Limb (tissue), 2 donors: ENCODE measurements around the gene CHSY1.

Experiments used
- DNase-seq, 2 donors: peaks; one replicate each; pipeline ENCODE4 v3.0.0-alpha.2; 2016; ENCODE audit errors: extremely low spot score in 2 of 2

The CHSY1 gene

GRCh38 chr15:101267320-101268104 lies 15.7 kb upstream of the CHSY1 start:
- DNase-seq = no peak

- DNase-seq = no peak
Measured at GRCh38 chr15:101266787-101267186, 14.9 kb upstream of the CHSY1 start.

GRCh38 chr15:101266034-101266433 lies 14.2 kb upstream of the CHSY1 start:
- no peak for DNase-seq

GRCh38 chr15:101264911-101265641 lies 13.2 kb upstream of the CHSY1 start:
- no peak for DNase-seq

- DNase-seq = no peak
Measured at GRCh38 chr15:101264011-101264410, 12.2 kb upstream of the CHSY1 start.

- no peak for DNase-seq
Measured at GRCh38 chr15:101262551-101262950, 10.7 kb upstream of the CHSY1 start.

GRCh38 chr15:101258238-101259144 lies 6.6 kb upstream of the CHSY1 start:
- peak; percentile 70 to 85 for DNase-seq

GRCh38 chr15:101256757-101257156 lies 4.9 kb upstream of the CHSY1 start:
- DNase-seq = no peak

- peak in 1 of 2 donors; percentile 75 for DNase-seq
Measured at GRCh38 chr15:101255615-101256241, 3.9 kb upstream of the CHSY1 start.

GRCh38 chr15:101255051-101255395 lies 3.2 kb upstream of the CHSY1 start:
- DNase-seq = peak in 1 of 2 donors; percentile 57

- DNase-seq = no peak
Measured at GRCh38 chr15:101254157-101255050, 2.6 kb upstream of the CHSY1 start.

GRCh38 chr15:101252836-101253235 lies 988 bp upstream of the CHSY1 start:
- DNase-seq = no peak

GRCh38 chr15:101250873-101251829 lies 697 bp downstream of the CHSY1 start:
- peak in 1 of 2 donors; percentile 65 for DNase-seq

- DNase-seq = no peak
Measured at GRCh38 chr15:101250341-101250831, 1.5 kb downstream of the CHSY1 start.

GRCh38 chr15:101248274-101248673 lies 3.6 kb downstream of the CHSY1 start:
- DNase-seq = no peak

- DNase-seq = no peak
Measured at GRCh38 chr15:101246824-101247745, 4.8 kb downstream of the CHSY1 start.

GRCh38 chr15:101246391-101246790 lies 5.5 kb downstream of the CHSY1 start:
- DNase-seq = no peak
